Measurements from ENCODE around the gene ITIH5.

ITIH5 gene

GRCh38 chr10:7513455-7513854, 153.3 kb downstream of the ITIH5 start:
- no peak overlapping the region for H3K4me3 ChIP-seq (ENCODE audit: low read depth, low read length)
- DNase-seq (ENCODE audit: low read depth, low spot score) = no peak
- in situ Hi-C loops (cut with HindIII; ENCODE audit: low sequenced_read_pairs) = no loop called here
- TF ChIP-seq CTCF (IDR thresholded peaks at IDR 0.05; ENCODE audit: low read depth, low read length) = no peak

DNA sequence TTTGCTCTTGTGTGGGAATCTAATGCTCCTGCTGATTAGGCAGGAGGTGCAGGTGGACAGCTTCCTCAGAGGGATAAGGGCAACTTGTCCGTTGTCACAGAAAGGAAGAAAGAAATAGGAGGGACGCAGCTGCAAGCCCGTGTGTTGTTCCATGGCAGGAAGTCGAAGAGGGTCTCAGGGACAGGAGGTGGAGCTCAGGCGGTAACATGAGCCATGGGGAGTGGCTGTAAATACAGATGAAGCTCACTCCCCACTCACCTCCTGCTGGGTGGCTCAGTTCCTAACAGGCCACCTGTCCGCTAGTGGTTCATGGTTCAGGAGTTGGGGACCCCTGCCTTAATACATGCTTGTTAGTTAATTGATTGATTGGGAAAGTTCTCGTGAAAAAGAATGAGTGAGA, 154.3 kb downstream of the ITIH5 start:
- H3K4me3 ChIP-seq (ENCODE audit: low read depth, low read length) = no peak overlapping the region
- no peak for DNase-seq (ENCODE audit: low read depth, low spot score)
- TF ChIP-seq CTCF (IDR thresholded peaks at IDR 0.05; ENCODE audit: low read depth, low read length) = no peak
- in situ Hi-C loops (cut with HindIII; ENCODE audit: low sequenced_read_pairs) = no loop called here

DNA sequence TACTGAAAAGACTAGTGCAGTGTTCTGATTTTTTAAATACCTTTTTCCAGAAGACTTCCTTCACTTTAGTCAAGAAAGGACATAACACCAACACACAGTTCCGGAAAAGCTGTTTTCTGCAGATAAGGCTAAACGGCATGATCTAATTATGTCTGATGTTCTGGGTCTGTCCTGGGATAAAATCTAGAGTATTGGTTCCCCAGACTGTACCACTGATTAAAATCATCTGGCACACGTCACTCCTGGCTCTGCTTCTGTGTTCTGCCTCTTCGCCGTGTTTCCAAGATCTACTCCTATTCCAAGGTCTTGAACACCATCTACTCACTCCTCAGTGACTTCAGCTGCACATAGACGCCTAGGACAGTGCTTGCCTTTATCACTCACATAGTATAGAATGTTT, 155.2 kb downstream of the ITIH5 start:
- in situ Hi-C loops (cut with HindIII; ENCODE audit: low sequenced_read_pairs) = no loop called here
- no peak for TF ChIP-seq CTCF (IDR thresholded peaks at IDR 0.05; ENCODE audit: low read depth, low read length)
- no peak for DNase-seq (ENCODE audit: low read depth, low spot score)
- no peak overlapping the region for H3K4me3 ChIP-seq (ENCODE audit: low read depth, low read length)

All from astrocyte of the spinal cord (primary cell).